IMR-90 (cell line): ENCODE measurements around the gene KEAP1. TPM values are rescaled to one million over a fixed set of nuclear protein-coding genes. Genes with fewer than 3 reads are reported as not detected.

Experiments used
- ATAC-seq: fragments of 200-7000 bp; cut with Tn5 transposase; 2 replicates; pipeline ENCODE4 v1.9.1; 2020; ENCODE audit warnings: low read depth, mild to moderate bottlenecking, moderate library complexity
- BruUV-seq: library from RNA; stranded (reverse); fragments of 400-500 nt; replicated peaks from 2 replicates; lab custom pipeline; 2021; lab: Mats Ljungman, UMichigan
- CTCF ChIA-PET: fragments of 300-600 bp; formaldehyde crosslinking; extraction: SDS; loops from one replicate; lab custom pipeline; 2021; ENCODE audit warnings: antibody characterized with exemption; lab: Yijun Ruan, JAX
- POLR2A ChIA-PET: fragments of 300-600 bp; sonication (Branson Sonifier 250); formaldehyde crosslinking; loops from one replicate; lab custom pipeline; 2022; ENCODE audit warnings: antibody characterized with exemption; ENCODE audit not compliant: unreplicated experiment; lab: Charles Lee
- DNase-seq: peaks from one replicate; pipeline ENCODE4 v3.0.0; 2013
- H2AFZ ChIP-seq: replicated peaks from 2 replicates; pipeline ENCODE3; 2013; ENCODE audit warnings: low read length, mild to moderate bottlenecking; ENCODE audit not compliant: poor library complexity
- H2AK5ac ChIP-seq: 2 replicates; pipeline ENCODE4 v1.6.1; 2013; ENCODE audit warnings: low read depth, low read length, inconsistent platforms
- H2AK9ac ChIP-seq: replicated peaks from 2 replicates; pipeline ENCODE3; 2013; ENCODE audit warnings: mild to moderate bottlenecking, low read depth, low read length, moderate library complexity; ENCODE audit not compliant: poor library complexity
- H2BK120ac ChIP-seq: 2 replicates; pipeline ENCODE4 v1.6.1; 2013; ENCODE audit warnings: low read depth, low read length, inconsistent platforms
- H2BK15ac ChIP-seq: 3 replicates; pipeline ENCODE4 v1.6.1; 2013; ENCODE audit warnings: low read depth, low read length, inconsistent platforms
- H2BK20ac ChIP-seq: 2 replicates; pipeline ENCODE4 v1.6.1; 2013; ENCODE audit warnings: low read depth, mild to moderate bottlenecking, inconsistent platforms, low read length, moderate library complexity
- H2BK5ac ChIP-seq: 2 replicates; pipeline ENCODE4 v1.6.1; 2013; ENCODE audit warnings: mild to moderate bottlenecking, low read depth, low read length, inconsistent platforms; ENCODE audit not compliant: poor library complexity, severe bottlenecking
- H3K14ac ChIP-seq: replicated peaks from 2 replicates; pipeline ENCODE4 v1.6.1; 2013; ENCODE audit warnings: low read depth, low read length, inconsistent platforms
- H3K18ac ChIP-seq: 2 replicates; pipeline ENCODE4 v1.6.1; 2013; ENCODE audit warnings: low read depth, low read length, control low read depth
- H3K23ac ChIP-seq: 2 replicates; pipeline ENCODE4 v1.6.1; 2013; ENCODE audit warnings: low read depth, low read length, inconsistent platforms
- H3K27ac ChIP-seq: 2 replicates; pipeline ENCODE4 v1.5.1; 2013; ENCODE audit warnings: mild to moderate bottlenecking, control low read depth, low read length; ENCODE audit not compliant: insufficient read depth
- H3K27me3 ChIP-seq: 2 replicates; pipeline ENCODE4 v1.6.1; 2013; ENCODE audit warnings: low read length; ENCODE audit not compliant: control insufficient read depth, insufficient read depth
- H3K36me3 ChIP-seq: 2 replicates; pipeline ENCODE4 v1.6.1; 2013; ENCODE audit warnings: low read length, mixed read lengths; ENCODE audit not compliant: control insufficient read depth, insufficient read depth
- H3K4ac ChIP-seq: 2 replicates; pipeline ENCODE4 v1.6.1; 2013; ENCODE audit warnings: low read depth, low read length, inconsistent platforms
- H3K4me1 ChIP-seq: 2 replicates; pipeline ENCODE4 v1.6.1; 2013; ENCODE audit warnings: low read length, mixed read lengths; ENCODE audit not compliant: control insufficient read depth, insufficient read depth
- H3K4me2 ChIP-seq: 2 replicates; pipeline ENCODE4 v1.6.1; 2013; ENCODE audit warnings: low read depth, mild to moderate bottlenecking, control low read depth, low read length, moderate library complexity
- H3K4me3 ChIP-seq: 2 replicates; pipeline ENCODE4 v1.5.1; 2013; ENCODE audit warnings: low read depth, mild to moderate bottlenecking, control low read depth, low read length, moderate library complexity; ENCODE audit not compliant: insufficient read depth
- H3K56ac ChIP-seq: 2 replicates; pipeline ENCODE4 v1.6.1; 2013; ENCODE audit warnings: low read length, inconsistent platforms; ENCODE audit not compliant: insufficient read depth; ENCODE audit errors: extremely low read depth
- H3K79me1 ChIP-seq, 2 experiments: 2 replicates each; pipeline ENCODE4 v1.6.1; 2013; ENCODE audit warnings: low read length in 2 of 2, inconsistent platforms in 1 of 2, low read depth in 1 of 2
- H3K9ac ChIP-seq: 2 replicates; pipeline ENCODE4 v1.6.1; 2013; ENCODE audit warnings: low read depth, low read length, control low read depth
- H3K9me1 ChIP-seq: 2 replicates; pipeline ENCODE4 v1.6.1; 2013; ENCODE audit warnings: low read length, inconsistent platforms; ENCODE audit not compliant: insufficient read depth
- H3K9me3 ChIP-seq: 2 replicates; pipeline ENCODE4 v1.6.1; 2013; ENCODE audit warnings: low read length; ENCODE audit not compliant: control insufficient read depth, insufficient read depth
- H4K20me1 ChIP-seq: 2 replicates; pipeline ENCODE4 v1.6.1; 2013; ENCODE audit warnings: low read length, inconsistent platforms; ENCODE audit not compliant: insufficient read depth
- H4K5ac ChIP-seq: 2 replicates; pipeline ENCODE4 v1.6.1; 2013; ENCODE audit warnings: mild to moderate bottlenecking, low read depth, low read length, control low read depth
- H4K8ac ChIP-seq, 2 experiments: 2 replicates each; pipeline ENCODE4 v1.6.1; 2013; ENCODE audit warnings: low read depth in 2 of 2, low read length in 2 of 2, control low read depth in 1 of 2, inconsistent platforms in 1 of 2
- H4K91ac ChIP-seq: 2 replicates; pipeline ENCODE4 v1.6.1; 2013; ENCODE audit warnings: low read depth, low read length, inconsistent platforms; ENCODE audit not compliant: insufficient read depth
- CHD1 ChIP-seq: IDR thresholded peaks from 2 replicates; pipeline ENCODE4 v1.6.1; 2012; ENCODE audit warnings: low read depth, low read length, improper control_type of control experiment
- ELK1 ChIP-seq: fragments of 150-350 bp; IDR thresholded peaks from 2 replicates; pipeline ENCODE4 v1.6.1; 2016; ENCODE audit warnings: low read depth, mild to moderate bottlenecking, low read length, moderate library complexity, borderline replicate concordance
- MAFK ChIP-seq: IDR thresholded peaks from 2 replicates; pipeline ENCODE4 v1.6.1; 2012; ENCODE audit warnings: low read depth, low read length, improper control_type of control experiment
- MAZ ChIP-seq: IDR thresholded peaks from 2 replicates; pipeline ENCODE4 v1.6.1; 2012; ENCODE audit warnings: low read depth, mild to moderate bottlenecking, low read length, improper control_type of control experiment, moderate library complexity, borderline replicate concordance
- MXI1 ChIP-seq: IDR thresholded peaks from 2 replicates; pipeline ENCODE4 v1.6.1; 2012; ENCODE audit warnings: low read depth, mild to moderate bottlenecking, low read length, moderate library complexity, borderline replicate concordance
- POLR2A ChIP-seq: IDR thresholded peaks from 2 replicates; pipeline ENCODE4 v1.6.1; 2012; ENCODE audit warnings: mild to moderate bottlenecking, low read depth, low read length
- RAD21 ChIP-seq: IDR thresholded peaks from 2 replicates; pipeline ENCODE4 v1.6.1; 2012; ENCODE audit warnings: low read length, improper control_type of control experiment
- RCOR1 ChIP-seq: IDR thresholded peaks from 2 replicates; pipeline ENCODE4 v1.6.1; 2012; ENCODE audit warnings: mild to moderate bottlenecking, low read length, improper control_type of control experiment; ENCODE audit not compliant: insufficient replicate concordance
- RFX5 ChIP-seq: IDR thresholded peaks from 2 replicates; pipeline ENCODE4 v1.8.0; 2012; ENCODE audit warnings: low read depth, mild to moderate bottlenecking, low read length, moderate library complexity
- USF2 ChIP-seq: fragments of 150-350 bp; IDR thresholded peaks from 2 replicates; pipeline ENCODE4 v1.6.1; 2017; ENCODE audit warnings: mild to moderate bottlenecking, antibody characterized with exemption, low read length, low read depth
- WGBS, 2 experiments: methylation state at CpG; one replicate each; pipeline versions ENCODE4 v1.1.5 to v1.1.7; 2013; ENCODE audit warnings: missing lambda C conversion rate in 2 of 2; ENCODE audit not compliant: insufficient read length in 1 of 2; ENCODE audit errors: extremely low coverage in 2 of 2; 5-methylcytosine and 5-hydroxymethylcytosine counted together
- dilution Hi-C: fragments of 300-500 bp; cut with HindIII; formaldehyde crosslinking; loops from one replicate; pipeline ENCODE4 v1.14.3; 2018; ENCODE audit warnings: low sequenced_read_pairs; ENCODE audit not compliant: unreplicated experiment
- in situ Hi-C: fragments of 300-500 bp; cut with MboI; formaldehyde crosslinking; loops from 3 replicates; pipeline ENCODE4 v1.14.3; 2019; ENCODE audit warnings: low sequenced_read_pairs, inconsistent platforms, mixed read lengths
- intact Hi-C: fragments of 100-400 bp; cut with micrococcal nuclease; formaldehyde crosslinking; loops from 2 replicates; pipeline ENCODE4 v1.10.0; 2022
- polyA plus RNA-seq, 3 experiments: library from polyadenylated mRNA; depleted of rRNA; stranded (reverse); fragments of >200 nt; gene quantifications; 2 replicates each; pipeline ENCODE4 v1.2.3, GENCODE V29; 2012; ENCODE audit warnings: low replicate concordance in 1 of 3
- total RNA-seq: library from RNA; depleted of rRNA; stranded (reverse); fragments of >200 nt; gene quantifications from 2 replicates; pipeline ENCODE4 v1.2.3, GENCODE V29; 2012

KEAP1 gene
- total and polyA plus RNA-seq, 2 of the 4 experiments (the other 2 are of a cell fraction): 63.4 to 81.6 TPM

- no peak overlapping the region for H3K27ac ChIP-seq
- H3K9ac ChIP-seq: no peak overlapping the region
- no peak overlapping the region for H4K91ac ChIP-seq
- peaks cover 28% of the 10 kb centered on the region for H3K27me3 ChIP-seq
- intact Hi-C loops (no loop called here), in situ Hi-C loops (no loop called here), dilution Hi-C loops (no loop called here)
- no peak overlapping the region for H2BK120ac ChIP-seq
- no peak overlapping the region for H3K4me2 ChIP-seq
- H3K9me3 ChIP-seq: no peaks in the 10 kb centered on the region
- no peak overlapping the region for H2BK20ac ChIP-seq
- H3K56ac ChIP-seq: no peak overlapping the region
- H3K79me1 ChIP-seq: no peaks in the 10 kb centered on the region
- H2AK9ac ChIP-seq: no peak overlapping the region
- DNase-seq: no peak
- no peak for ATAC-seq
- no peak overlapping the region for H2BK15ac ChIP-seq
- H4K5ac ChIP-seq: no peak overlapping the region
- no peak overlapping the region for H4K8ac ChIP-seq
- no peak overlapping the region for H3K4ac ChIP-seq
- H3K9me1 ChIP-seq: no peaks in the 10 kb centered on the region
- no peaks in the 10 kb centered on the region for H3K36me3 ChIP-seq
- no peak overlapping the region for H2AK5ac ChIP-seq
- H4K20me1 ChIP-seq: no peaks in the 10 kb centered on the region
- WGBS, 2 experiments: no CpG with 5 or more reads among the region's 3 CpGs
- H3K4me3 ChIP-seq: no peak overlapping the region
- H3K14ac ChIP-seq: no peak overlapping the region
- ChIA-PET CTCF (interaction anchor here (0.9 kb wide), 1 partner anchor 13 kb away, joined by 3 read pairs; no protein-coding TSS in a partner anchor), POLR2A (no interaction called here)
- no peak overlapping the region; the same call in 1 of the 2 replicates for H3K23ac ChIP-seq
- H2BK5ac ChIP-seq: no peak overlapping the region
- H3K18ac ChIP-seq: no peak overlapping the region
- TF ChIP-seq MAZ: no peak
- TF ChIP-seq USF2: no peak
- TF ChIP-seq MAFK: no peak
- no peak for TF ChIP-seq ELK1
- TF ChIP-seq RFX5: no peak
- no peak for TF ChIP-seq CHD1
- no peak for TF ChIP-seq MXI1
- TF ChIP-seq RAD21: no peak
- TF ChIP-seq RCOR1: no peak
- no peak for TF ChIP-seq POLR2A
- no TSS peak for BruUV-seq
- H3K4me1 ChIP-seq: no peaks in the 10 kb centered on the region
- peak overlapping the region; percentile 19 for H2AFZ ChIP-seq
These were observed 20.0 kb upstream of the KEAP1 start for GRCh38 chr19:10523135-10523636.
